Stimulated activated CD4-positive, alpha-beta T cell treated with anti-CD3 and anti-CD28 coated beads, TNF-alpha, amount 100 ng/mL, for 4 hours (primary cell): ENCODE measurements around the gene GSDME.
"Not testable (repeated sequence)": the region's sequence is repeated elsewhere in the genome, so short reads cannot be mapped to it uniquely, and the experiment has no call there.

Experiments used
- DNase-seq, 3 experiments: peaks; one replicate each; pipeline ENCODE4 v3.0.0-alpha.2; 2020; ENCODE audit warnings: low read depth in 3 of 3

Gene GSDME

GRCh38 chr7:24757353-24758275 is at the start of gene GSDME:
TSS of gene GSDME (minus strand) at chr7:24757464. CDS start at chr7:24749774, 7,690 bp downstream.
- peak in 2 of 3 experiments; percentile 10 to 11 for DNase-seq

GRCh38 chr7:24802300-24802699 is 45.0 kb upstream of the GSDME start:
- DNase-seq = no peak

- no peak for DNase-seq
Observed at GRCh38 chr7:24801883-24802282, 44.6 kb upstream of the GSDME start.

GRCh38 chr7:24800667-24801066 is 43.4 kb upstream of the GSDME start:
- DNase-seq = no peak

GRCh38 chr7:24800073-24800472 is 42.8 kb upstream of the GSDME start:
- no peak for DNase-seq

GRCh38 chr7:24799506-24799905 is 42.2 kb upstream of the GSDME start:
- no peak for DNase-seq

GRCh38 chr7:24798261-24798660 is 41.0 kb upstream of the GSDME start:
- DNase-seq = no peak

- DNase-seq = no peak
Observed at GRCh38 chr7:24797270-24797669, 40.0 kb upstream of the GSDME start.

GRCh38 chr7:24795407-24795767 is 38.1 kb upstream of the GSDME start:
- no peak for DNase-seq

- DNase-seq = not testable (repeated sequence)
Observed at GRCh38 chr7:24794751-24795406, 37.6 kb upstream of the GSDME start.

GRCh38 chr7:24793982-24794648 is 36.9 kb upstream of the GSDME start:
- DNase-seq = no peak

- DNase-seq = no peak
Observed at GRCh38 chr7:24788961-24789576, 31.8 kb upstream of the GSDME start.

- no peak for DNase-seq
Observed at GRCh38 chr7:24788075-24788474, 30.8 kb upstream of the GSDME start.

- no peak for DNase-seq
Observed at GRCh38 chr7:24786941-24787340, 29.7 kb upstream of the GSDME start.

- DNase-seq = no peak
Observed at GRCh38 chr7:24786306-24786705, 29.0 kb upstream of the GSDME start.

GRCh38 chr7:24784277-24784676 is 27.0 kb upstream of the GSDME start:
- DNase-seq = no peak

- no peak for DNase-seq
Observed at GRCh38 chr7:24783698-24784097, 26.4 kb upstream of the GSDME start.

GRCh38 chr7:24781106-24781505 is 23.8 kb upstream of the GSDME start:
- no peak for DNase-seq

GRCh38 chr7:24779283-24779655 is 22.0 kb upstream of the GSDME start:
- no peak for DNase-seq

GRCh38 chr7:24778543-24779282 is 21.4 kb upstream of the GSDME start:
- no peak for DNase-seq

- DNase-seq = no peak
Observed at GRCh38 chr7:24777806-24778205, 20.5 kb upstream of the GSDME start.
